GM12878 (cell line): ENCODE measurements around the gene ADCY9. TPM values are rescaled to one million over a fixed set of nuclear protein-coding genes. Genes with fewer than 3 reads are reported as not detected.

Source experiments
- ATAC-seq: fragments of 200-7000 bp; cut with Tn5 transposase; 3 replicates; pipeline ENCODE4 v1.9.1; 2020; ENCODE audit warnings: mild to moderate bottlenecking, moderate library complexity
- BruUV-seq: library from RNA; stranded (reverse); fragments of 400-500 nt; replicated peaks from 2 replicates; lab custom pipeline; 2021; lab: Mats Ljungman, UMichigan
- CTCF ChIA-PET: fragments of 300-600 bp; sonication (Branson Sonifier 250); formaldehyde crosslinking; extraction: SDS; loops from one replicate; lab custom pipeline; 2021; ENCODE audit warnings: inconsistent platforms; lab: Yijun Ruan, JAX
- POLR2A ChIA-PET: fragments of 350-600 bp; formaldehyde crosslinking; extraction: SDS; loops from one replicate; lab custom pipeline; 2021; ENCODE audit warnings: inconsistent platforms; lab: Charles Lee
- RAD21 ChIA-PET: fragments of 300-600 bp; sonication (Branson Sonifier 250); formaldehyde crosslinking; loops from one replicate; lab custom pipeline; 2023; ENCODE audit warnings: antibody characterized with exemption; ENCODE audit not compliant: unreplicated experiment; lab: Charles Lee
- SMC1A ChIA-PET: fragments of 300-600 bp; sonication (Branson Sonifier 250); formaldehyde crosslinking; loops from one replicate; lab custom pipeline; 2023; ENCODE audit not compliant: unreplicated experiment, uncharacterized antibody; lab: Charles Lee
- DNase-seq: peaks from one replicate; pipeline ENCODE4 v3.0.0-alpha.2; 2011; ENCODE audit warnings: low read depth, low spot score
- FAIRE-seq: peaks from 3 replicates; lab custom pipeline; 2011; peaks lifted over from hg19 to GRCh38; lab: Jason Lieb, UNC
- H2AFZ ChIP-seq: 2 replicates; pipeline ENCODE4 v1.6.0; 2011; ENCODE audit warnings: low read depth, low read length, control low read depth; ENCODE audit not compliant: control insufficient read depth
- H3K27ac ChIP-seq: 2 replicates; pipeline ENCODE4 v1.5.1; 2011; ENCODE audit warnings: control low read depth; ENCODE audit not compliant: control insufficient read depth, insufficient read depth
- H3K27me3 ChIP-seq, 2 experiments: replicated peaks in 1 of 2; 2 replicates each; pipeline versions ENCODE4 v1.6.0 to v1.6.1; 2011; ENCODE audit warnings: low read length in 1 of 2; ENCODE audit not compliant: control insufficient read depth in 2 of 2, insufficient read depth in 2 of 2
- H3K36me3 ChIP-seq, 2 experiments: 2 replicates each; pipeline ENCODE4 v1.5.1; 2011; ENCODE audit warnings: low read length in 1 of 2; ENCODE audit not compliant: control insufficient read depth in 2 of 2, insufficient read depth in 2 of 2
- H3K4me1 ChIP-seq: 2 replicates; pipeline ENCODE4 v1.6.1; 2011; ENCODE audit warnings: mild to moderate bottlenecking, low read length, moderate library complexity, mixed read lengths; ENCODE audit not compliant: control insufficient read depth, insufficient read depth
- H3K4me2 ChIP-seq: 2 replicates; pipeline ENCODE4 v1.6.0; 2011; ENCODE audit warnings: control low read depth; ENCODE audit not compliant: control insufficient read depth, insufficient read depth
- H3K4me3 ChIP-seq: fragments of 200-600 bp; sonication (generic); 2 replicates; pipeline ENCODE4 v1.5.1; 2016
- H3K79me2 ChIP-seq: 2 replicates; pipeline ENCODE4 v1.6.0; 2011; ENCODE audit warnings: low read length; ENCODE audit not compliant: control insufficient read depth, insufficient read depth
- H3K9ac ChIP-seq: 2 replicates; pipeline ENCODE4 v1.8.0; 2011; ENCODE audit warnings: low read length, control low read depth, mixed read lengths; ENCODE audit not compliant: control insufficient read depth, insufficient read depth
- H3K9me3 ChIP-seq: replicated peaks from 3 replicates; pipeline ENCODE4 v1.5.1; 2011; ENCODE audit warnings: mild to moderate bottlenecking, low read length; ENCODE audit not compliant: control insufficient read depth, insufficient read depth
- H4K20me1 ChIP-seq: 2 replicates; pipeline ENCODE4 v1.6.0; 2011; ENCODE audit not compliant: control insufficient read depth, insufficient read depth
- BCLAF1 ChIP-seq: fragments of 450-650 bp; IDR thresholded peaks from 2 replicates; pipeline ENCODE4 v1.6.1; 2017; ENCODE audit warnings: antibody characterized with exemption, mild to moderate bottlenecking, moderate library complexity
- DPF2 ChIP-seq: fragments of 450-650 bp; IDR thresholded peaks from 2 replicates; pipeline ENCODE4 v1.6.1; 2017; ENCODE audit warnings: mild to moderate bottlenecking
- HDAC2 ChIP-seq: fragments of 200-600 bp; sonication (generic); IDR thresholded peaks from 2 replicates; pipeline ENCODE4 v1.6.1; 2017
- IRF3 ChIP-seq: fragments of 450-650 bp; IDR thresholded peaks from 2 replicates; pipeline ENCODE4 v1.6.1; 2014; ENCODE audit warnings: mild to moderate bottlenecking
- IRF4 ChIP-seq: IDR thresholded peaks from 2 replicates; pipeline ENCODE4 v1.6.1; 2011; ENCODE audit warnings: low read depth, low read length
- JUNB ChIP-seq: IDR thresholded peaks from 2 replicates; pipeline ENCODE4 v1.6.1; 2016; ENCODE audit warnings: antibody characterized with exemption, mild to moderate bottlenecking
- MTA2 ChIP-seq: fragments of 450-650 bp; IDR thresholded peaks from 2 replicates; pipeline ENCODE4 v1.6.1; 2016; ENCODE audit warnings: low read depth, mild to moderate bottlenecking, moderate library complexity
- MXI1 ChIP-seq: fragments of 150-350 bp; IDR thresholded peaks from 2 replicates; pipeline ENCODE4 v1.6.1; 2011; ENCODE audit warnings: low read depth, mild to moderate bottlenecking, inconsistent platforms, low read length, improper control_type of control experiment
- RAD21 ChIP-seq: IDR thresholded peaks from 2 replicates; pipeline ENCODE4 v1.6.1; 2011; ENCODE audit warnings: mild to moderate bottlenecking, low read depth, low read length, moderate library complexity; ENCODE audit not compliant: insufficient read depth
- RAD51 ChIP-seq: fragments of 450-650 bp; IDR thresholded peaks from 2 replicates; pipeline ENCODE4 v1.6.1; 2016; ENCODE audit warnings: moderate library complexity, mild to moderate bottlenecking, inconsistent platforms
- SMAD1 ChIP-seq: fragments of 450-650 bp; IDR thresholded peaks from 2 replicates; pipeline ENCODE4 v1.6.1; 2018; ENCODE audit warnings: mild to moderate bottlenecking, low read depth; ENCODE audit not compliant: partially characterized antibody
- SUPT20H ChIP-seq: IDR thresholded peaks from 2 replicates; pipeline ENCODE4 v1.6.1; 2011; ENCODE audit warnings: low read depth, mild to moderate bottlenecking, low read length, moderate library complexity, borderline replicate concordance; ENCODE audit not compliant: control insufficient read depth
- ZBTB33 ChIP-seq: fragments of 450-650 bp; IDR thresholded peaks from 2 replicates; pipeline ENCODE4 v1.6.1; 2017; ENCODE audit warnings: mild to moderate bottlenecking
- ZNF592 ChIP-seq: fragments of 450-650 bp; IDR thresholded peaks from 2 replicates; pipeline ENCODE4 v1.6.1; 2017; ENCODE audit warnings: mild to moderate bottlenecking, moderate library complexity
- in situ Hi-C: fragments of 300-500 bp; cut with MboI; formaldehyde crosslinking; loops from 9 replicates; pipeline ENCODE4 v1.14.3; 2018; ENCODE audit warnings: mixed read lengths
- intact Hi-C: fragments of 100-400 bp; cut with micrococcal nuclease; formaldehyde crosslinking; loops from one replicate; pipeline ENCODE4 v1.14.2; 2022; ENCODE audit not compliant: unreplicated experiment
- polyA plus RNA-seq, 11 experiments: library from polyadenylated mRNA; depleted of rRNA in 4 of 11; unstranded in 6 of 11; stranded (reverse) in 5 of 11; fragments of >200 nt; fragmentation: Nextera tagmentation in 4 of 11; fragmentation: Illumina TruSeq in 1 of 11; extraction: Ambion mirVana in 4 of 11; extraction: Trizol in 1 of 11; gene quantifications; 1 replicate in 1 of 11; 2 replicates in 10 of 11; pipeline versions ENCODE4 v1.2.1 to v1.2.3, GENCODE V29; 2011 to 2016; ENCODE audit warnings: inconsistent platforms in 2 of 11, missing spikeins in 2 of 11, low read depth in 1 of 11
- total RNA-seq, 4 experiments: library from RNA; depleted of rRNA in 3 of 4; stranded (reverse); fragments of >200 nt in 3 of 4; fragmentation: Illumina TruSeq in 1 of 4; extraction: Trizol in 1 of 4; gene quantifications; 2 replicates each; pipeline versions ENCODE4 v1.2.1 to v1.2.3, GENCODE V29; 2013 to 2021

Gene ADCY9
- total and polyA plus RNA-seq, 10 of the 15 experiments (the other 5 are each of a cell fraction or from before 2014, with no cell fraction given) = 0.09 to 0.41 (median 0.15) TPM; not detected in 3

- Histone ChIP-seq H3K9me3 (peaks cover 2% of the 10 kb centered on the region; the same call in 1 of the 3 replicates), H4K20me1 (no peaks in the 10 kb centered on the region; the same call in 1 of the 2 replicates), H3K27me3 (no peaks in the 10 kb centered on the region), H3K4me3 (no peak overlapping the region), H3K79me2 (no peaks in the 10 kb centered on the region), H3K36me3 (no peaks in the 10 kb centered on the region), H3K9ac (no peak overlapping the region), H3K27ac (no peak overlapping the region), H3K4me1 (no peaks in the 10 kb centered on the region), H3K4me2 (no peak overlapping the region), H2AFZ (no peak overlapping the region)
- ATAC-seq = no peak
- RAD21 ChIA-PET = no interaction called here
- no peak for FAIRE-seq
- no peak for DNase-seq
- intact Hi-C loops (no loop called here), in situ Hi-C loops (no loop called here)
- no TSS peak for BruUV-seq
- POLR2A ChIA-PET = no interaction called here
- CTCF ChIA-PET = interaction anchor here (1.1 kb wide), 1 partner anchor 193 kb away, joined by 3 read pairs; no protein-coding TSS in a partner anchor
- SMC1A ChIA-PET = no interaction called here
- no peak for TF ChIP-seq DPF2
- TF ChIP-seq SUPT20H = no peak
- no peak for TF ChIP-seq RAD51
- no peak for TF ChIP-seq SMAD1
- no peak for TF ChIP-seq IRF3
- TF ChIP-seq JUNB = no peak
- no peak for TF ChIP-seq ZNF592
- TF ChIP-seq IRF4 = no peak
- TF ChIP-seq HDAC2 = no peak
- no peak for TF ChIP-seq BCLAF1
- TF ChIP-seq MXI1 = no peak
- TF ChIP-seq ZBTB33 = no peak
- no peak for TF ChIP-seq RAD21
- no peak for TF ChIP-seq MTA2
These were observed 55.4 kb downstream of the ADCY9 start for GRCh38 chr16:4060823-4061222.
